Measurements from ENCODE around the gene PHLDA1. TPM values are rescaled to one million over a fixed set of nuclear protein-coding genes. Genes with fewer than 3 reads are reported as not detected.

Gene PHLDA1
- total RNA-seq, 1 experiment from 2014 or later, result 203 TPM

DNA sequence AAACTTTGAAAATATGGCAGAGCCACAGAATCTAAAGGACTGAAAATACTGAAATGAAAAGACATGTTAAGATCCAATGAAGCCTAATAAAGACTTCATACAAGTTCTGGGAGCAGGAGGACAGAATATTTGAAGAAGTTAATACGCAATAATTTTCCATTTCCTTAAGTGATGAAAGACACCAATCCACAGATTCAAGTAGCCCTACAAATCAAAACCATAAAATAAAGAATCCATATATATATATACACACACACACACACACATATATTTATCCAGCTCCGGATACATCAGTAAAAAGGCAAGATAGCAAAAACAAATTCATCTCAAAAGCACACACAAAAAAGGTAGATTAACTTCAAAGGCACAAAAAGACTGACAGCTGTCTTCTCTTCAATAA lies 47.2 kb upstream of the PHLDA1 start:
- CTCF ChIA-PET, result interaction anchor here (0.7 to 1.1 kb wide), 2 partner anchors 267 to 269 kb away, joined by 3 to 9 read pairs; partner anchors contain the start of gene BBS10
- TF ChIP-seq, protein P1, sequence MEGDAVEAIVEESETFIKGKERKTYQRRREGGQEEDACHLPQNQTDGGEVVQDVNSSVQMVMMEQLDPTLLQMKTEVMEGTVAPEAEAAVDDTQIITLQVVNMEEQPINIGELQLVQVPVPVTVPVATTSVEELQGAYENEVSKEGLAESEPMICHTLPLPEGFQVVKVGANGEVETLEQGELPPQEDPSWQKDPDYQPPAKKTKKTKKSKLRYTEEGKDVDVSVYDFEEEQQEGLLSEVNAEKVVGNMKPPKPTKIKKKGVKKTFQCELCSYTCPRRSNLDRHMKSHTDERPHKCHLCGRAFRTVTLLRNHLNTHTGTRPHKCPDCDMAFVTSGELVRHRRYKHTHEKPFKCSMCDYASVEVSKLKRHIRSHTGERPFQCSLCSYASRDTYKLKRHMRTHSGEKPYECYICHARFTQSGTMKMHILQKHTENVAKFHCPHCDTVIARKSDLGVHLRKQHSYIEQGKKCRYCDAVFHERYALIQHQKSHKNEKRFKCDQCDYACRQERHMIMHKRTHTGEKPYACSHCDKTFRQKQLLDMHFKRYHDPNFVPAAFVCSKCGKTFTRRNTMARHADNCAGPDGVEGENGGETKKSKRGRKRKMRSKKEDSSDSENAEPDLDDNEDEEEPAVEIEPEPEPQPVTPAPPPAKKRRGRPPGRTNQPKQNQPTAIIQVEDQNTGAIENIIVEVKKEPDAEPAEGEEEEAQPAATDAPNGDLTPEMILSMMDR (IDR thresholded peaks at IDR 0.05; ENCODE audit: unreplicated experiment), result no peak

DNA sequence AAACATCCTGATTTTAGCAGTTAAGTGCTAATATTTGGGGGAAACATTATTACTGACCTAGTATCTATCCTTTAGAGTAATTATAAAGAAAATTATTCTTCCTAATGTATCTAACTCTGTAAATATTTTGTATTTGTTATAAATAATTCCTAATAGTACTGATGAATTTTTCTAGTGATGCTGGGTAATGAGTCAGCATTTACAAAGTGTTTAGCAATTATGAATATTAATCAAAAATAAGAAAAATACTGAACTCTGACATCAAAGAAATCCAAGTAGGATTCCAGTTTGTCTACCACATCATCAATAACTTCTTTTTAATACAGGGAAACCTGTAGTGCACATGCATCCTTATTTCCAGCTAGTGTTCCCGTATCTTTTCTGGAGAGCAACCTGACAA lies 43.9 kb upstream of the PHLDA1 start:
- H3K27ac Mint-ChIP-seq (ENCODE audit: low read depth, unreplicated experiment), result no peak overlapping the region
- BruUV-seq (replicated peaks), result no TSS peak
- H3K4me3 Mint-ChIP-seq (ENCODE audit: unreplicated experiment), result no peak overlapping the region
- intact Hi-C loops (cut with micrococcal nuclease), result no loop called here
- no peaks in the 10 kb centered on the region for H3K27me3 Mint-ChIP-seq (ENCODE audit: insufficient read depth, unreplicated experiment)
- H3K36me3 Mint-ChIP-seq (ENCODE audit: insufficient read depth, unreplicated experiment), result peaks cover 44% of the 10 kb centered on the region
- peaks cover 5% of the 10 kb centered on the region for H3K9me3 Mint-ChIP-seq (ENCODE audit: unreplicated experiment)
- no peak for DNase-seq (ENCODE audit: unreplicated experiment)
- TF ChIP-seq, protein P1 (IDR thresholded peaks at IDR 0.05; ENCODE audit: unreplicated experiment), result no peak
- ChIA-PET POLR2A (interaction anchor here (0.8 to 1.0 kb wide), 2 partner anchors 8 to 9 kb away, joined by 3 to 4 read pairs; partner anchors contain the start of gene NAP1L1), CTCF (interaction anchor here (0.6 kb wide), 1 partner anchor 309 kb away, joined by 4 read pairs; no protein-coding TSS in a partner anchor)
- H3K4me1 Mint-ChIP-seq (ENCODE audit: insufficient read depth, unreplicated experiment), result peaks cover 30% of the 10 kb centered on the region

More for the DNA sequence above, 47.2 kb upstream of the PHLDA1 start:
- intact Hi-C loops (cut with micrococcal nuclease), result no loop called here
- Mint-ChIP-seq H3K36me3 (ENCODE audit: insufficient read depth, unreplicated experiment) (peaks cover 31% of the 10 kb centered on the region), H3K9me3 (ENCODE audit: unreplicated experiment) (peaks cover 5% of the 10 kb centered on the region), H3K27me3 (ENCODE audit: insufficient read depth, unreplicated experiment) (no peaks in the 10 kb centered on the region), H3K4me1 (ENCODE audit: insufficient read depth, unreplicated experiment) (peaks cover 29% of the 10 kb centered on the region), H3K27ac (ENCODE audit: low read depth, unreplicated experiment) (no peak overlapping the region), H3K4me3 (ENCODE audit: unreplicated experiment) (no peak overlapping the region)
- no peak for DNase-seq (ENCODE audit: unreplicated experiment)
- POLR2A ChIA-PET, result interaction anchor here (0.6 to 1.7 kb wide), 4 partner anchors 11 to 269 kb away, joined by 3 to 5 read pairs (median 4); partner anchors contain the start of gene BBS10
- BruUV-seq (replicated peaks), result no TSS peak

DNA sequence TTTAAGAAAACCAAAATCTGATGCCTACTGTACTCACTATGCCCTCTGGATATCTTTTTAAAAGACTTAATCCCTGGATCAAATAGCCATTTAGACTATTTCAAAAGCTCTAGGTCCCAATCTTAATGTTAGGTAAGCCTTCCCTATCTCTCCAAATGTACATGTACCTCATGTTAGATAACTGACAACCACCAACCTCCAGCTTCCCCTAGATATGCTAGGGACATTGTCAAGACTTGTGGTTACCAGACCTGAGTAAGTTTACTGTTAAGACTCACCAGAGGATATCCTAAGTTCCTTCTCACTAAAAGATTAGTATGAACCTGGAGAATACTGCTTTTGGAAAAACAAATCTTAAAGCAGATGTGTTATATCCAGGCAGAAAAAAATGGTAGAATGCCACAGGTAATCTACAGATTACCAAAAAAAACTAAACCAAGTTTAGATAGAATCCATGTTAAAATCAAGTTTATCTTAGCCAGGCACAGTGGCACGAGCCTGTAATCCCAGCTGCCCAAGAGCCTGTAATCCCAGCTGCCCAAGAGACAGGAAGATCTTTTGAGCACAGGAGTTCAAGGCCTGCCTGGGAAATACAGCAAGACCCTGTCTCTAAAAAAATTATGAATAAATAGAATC lies 43.2 kb upstream of the PHLDA1 start:
- no peak overlapping the region for H3K4me3 Mint-ChIP-seq (ENCODE audit: unreplicated experiment)
- ChIA-PET POLR2A (interaction anchor here (1.9 kb wide), 1 partner anchor 10 kb away, joined by 6 read pairs; no protein-coding TSS in a partner anchor), CTCF (interaction anchor here (0.6 to 1.6 kb wide), 2 partner anchors 273 to 484 kb away, joined by 3 to 4 read pairs; partner anchors contain the start of genes BBS10 and OSBPL8)
- no TSS peak for BruUV-seq (replicated peaks)
- H3K27me3 Mint-ChIP-seq (ENCODE audit: insufficient read depth, unreplicated experiment), result no peaks in the 10 kb centered on the region
- peaks cover 44% of the 10 kb centered on the region for H3K36me3 Mint-ChIP-seq (ENCODE audit: insufficient read depth, unreplicated experiment)
- H3K4me1 Mint-ChIP-seq (ENCODE audit: insufficient read depth, unreplicated experiment), result peaks cover 30% of the 10 kb centered on the region
- peaks cover 5% of the 10 kb centered on the region for H3K9me3 Mint-ChIP-seq (ENCODE audit: unreplicated experiment)
- H3K27ac Mint-ChIP-seq (ENCODE audit: low read depth, unreplicated experiment), result no peak overlapping the region
- TF ChIP-seq, protein P1 (IDR thresholded peaks at IDR 0.05; ENCODE audit: unreplicated experiment), result no peak
- intact Hi-C loops (cut with micrococcal nuclease), result no loop called here
- no peak for DNase-seq (ENCODE audit: unreplicated experiment)

DNA sequence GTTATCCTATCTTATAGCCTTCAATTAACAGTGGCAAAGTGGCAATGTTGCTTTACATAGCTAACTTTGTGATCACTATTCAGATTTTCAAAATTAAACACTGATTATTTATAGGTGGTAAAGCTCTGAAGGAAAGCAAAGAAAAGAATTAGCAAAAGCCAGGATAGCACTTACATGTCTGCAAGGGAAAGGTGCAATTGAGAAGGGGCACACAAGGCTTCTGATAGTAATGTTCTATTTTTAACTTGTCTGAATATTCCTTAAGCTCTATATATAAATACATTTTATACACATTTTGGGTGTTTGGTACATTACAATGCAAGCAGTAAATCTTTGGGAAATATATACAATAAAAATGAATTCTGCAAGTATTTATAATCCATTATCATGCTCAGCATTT lies 42.0 kb upstream of the PHLDA1 start:
- POLR2A ChIA-PET, result interaction anchor here (0.6 to 1.9 kb wide), 5 partner anchors 9 to 660 kb away, joined by 3 to 9 read pairs (median 5); no protein-coding TSS in a partner anchor
- H3K36me3 Mint-ChIP-seq (ENCODE audit: insufficient read depth, unreplicated experiment), result peaks cover 44% of the 10 kb centered on the region
- DNase-seq (ENCODE audit: unreplicated experiment), result no peak
- peaks cover 35% of the 10 kb centered on the region for H3K4me1 Mint-ChIP-seq (ENCODE audit: insufficient read depth, unreplicated experiment)
- intact Hi-C loops (cut with micrococcal nuclease), result no loop called here
- H3K27ac Mint-ChIP-seq (ENCODE audit: low read depth, unreplicated experiment), result no peak overlapping the region
- TF ChIP-seq, protein P1 (IDR thresholded peaks at IDR 0.05; ENCODE audit: unreplicated experiment), result no peak
- no peaks in the 10 kb centered on the region for H3K27me3 Mint-ChIP-seq (ENCODE audit: insufficient read depth, unreplicated experiment)
- no peak overlapping the region for H3K4me3 Mint-ChIP-seq (ENCODE audit: unreplicated experiment)
- H3K9me3 Mint-ChIP-seq (ENCODE audit: unreplicated experiment), result peaks cover 5% of the 10 kb centered on the region
- CTCF ChIA-PET, result interaction anchor here (1.6 kb wide), 1 partner anchor 274 kb away, joined by 4 read pairs; the partner anchor contains the start of gene BBS10
- BruUV-seq (replicated peaks), result no TSS peak
